Mesenteric fat pad (tissue), 1 donor: ENCODE data around the gene TSC1. TPM values are rescaled to one million over a fixed set of nuclear protein-coding genes. Genes with fewer than 3 reads are reported as not detected.
A peak's percentile ranks its signal among the peaks of the same experiment; 100 is the strongest.

ENCODE experiments used
- DNase-seq: peaks from one replicate; pipeline ENCODE4 v3.0.0-alpha.2; 2020; ENCODE audit warnings: low spot score
- total RNA-seq: library from RNA; stranded (reverse); fragmentation: NEBNext Ultra II Directional; extraction: Animal tissue kit (Norgen Biotek cat#: 25700); gene quantifications from one replicate; pipeline ENCODE4 v1.2.1, GENCODE V29; 2021
- donor health status: DM: yes; HTN: yes; CAD: no.

The TSC1 gene
- total RNA-seq, 1 donor from 2014 or later, result 36.3 TPM

GRCh38 chr9:132894346-132894745, 50.1 kb downstream of the TSC1 start:
- DNase-seq, result no peak

DNA sequence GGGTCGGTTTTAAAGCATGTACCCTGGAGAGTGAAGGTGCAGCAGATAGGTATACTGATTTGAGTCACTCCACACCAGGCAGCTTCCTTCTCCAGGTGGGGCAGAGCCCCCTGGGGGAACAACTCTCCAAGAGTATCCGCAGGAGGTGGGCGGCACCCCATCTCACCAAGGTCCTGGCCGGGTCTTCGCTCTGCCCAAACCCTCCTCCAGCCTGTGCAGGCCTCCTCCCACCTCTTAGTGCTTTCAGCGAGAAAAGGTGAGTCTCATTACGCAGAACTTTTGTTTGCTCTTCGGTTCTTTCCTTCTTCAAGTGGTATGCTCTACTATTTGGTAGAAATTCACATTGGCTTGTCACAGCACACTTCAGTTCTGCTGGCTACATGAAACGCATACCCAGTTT, 52.0 kb downstream of the TSC1 start:
- DNase-seq, result no peak

DNA sequence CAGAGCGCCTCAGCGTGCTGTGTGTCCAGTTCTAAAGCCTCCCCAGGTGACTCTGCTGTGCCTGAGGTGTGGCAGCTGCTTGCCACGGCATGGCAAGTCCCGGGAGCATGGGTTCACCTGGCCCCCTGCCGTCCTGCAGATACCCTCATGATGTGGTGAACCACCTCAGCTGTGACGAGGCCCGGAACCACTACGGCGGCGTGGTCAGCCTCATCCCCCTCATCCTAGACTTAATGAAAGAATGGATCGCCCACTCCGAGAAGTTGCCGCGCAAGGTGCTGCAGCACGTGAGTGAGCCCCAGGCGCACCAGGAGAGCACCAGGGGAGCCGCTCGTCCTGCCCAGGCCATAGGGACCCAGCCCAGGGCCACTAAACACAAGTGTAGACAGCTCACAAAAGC, 56.3 kb downstream of the TSC1 start:
- no peak for DNase-seq

DNA sequence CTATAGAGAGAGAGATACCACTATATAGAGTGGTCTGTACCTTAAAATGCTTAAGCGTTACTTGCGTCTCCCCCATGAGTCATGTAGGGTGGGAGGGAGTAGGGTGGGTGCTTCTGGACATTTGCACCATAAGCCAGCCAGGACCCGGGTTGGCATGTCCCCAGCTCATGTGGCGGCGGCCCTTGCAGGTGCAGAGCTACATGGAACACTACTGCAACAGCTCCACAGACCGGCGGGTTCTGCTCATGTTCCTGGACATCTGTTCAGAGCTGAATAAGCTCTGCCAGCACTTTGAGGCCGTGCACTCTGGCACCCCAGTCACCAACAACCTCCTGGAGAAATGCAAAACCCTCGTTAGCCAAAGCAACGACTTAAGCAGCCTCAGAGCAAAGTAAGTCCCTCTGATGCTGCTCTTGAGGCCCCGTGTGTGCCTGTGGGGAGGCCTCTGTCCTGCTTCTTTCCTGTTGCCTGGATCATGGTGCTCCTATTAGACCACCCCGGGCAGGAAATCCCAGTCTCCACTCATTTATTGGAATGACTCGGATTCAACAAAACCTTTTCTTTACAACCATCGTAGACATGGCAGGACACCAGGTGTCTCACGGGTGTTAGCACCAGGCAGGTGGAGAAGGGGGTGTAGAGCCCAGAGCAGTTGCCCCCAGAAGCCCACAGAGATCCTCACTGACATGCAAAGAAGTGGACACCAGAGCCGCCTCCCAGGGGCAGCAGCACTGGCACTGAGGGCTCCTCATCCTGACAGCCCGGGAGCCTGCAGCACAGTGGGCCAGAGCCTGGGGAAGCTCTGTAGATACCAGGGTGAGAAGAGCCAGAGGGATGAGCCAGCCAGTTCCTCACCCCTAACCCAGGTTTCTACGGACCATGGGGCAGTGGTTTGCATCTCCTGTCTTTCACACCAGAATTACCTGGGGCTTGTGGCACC, 57.0 kb downstream of the TSC1 start:
- no peak for DNase-seq

DNA sequence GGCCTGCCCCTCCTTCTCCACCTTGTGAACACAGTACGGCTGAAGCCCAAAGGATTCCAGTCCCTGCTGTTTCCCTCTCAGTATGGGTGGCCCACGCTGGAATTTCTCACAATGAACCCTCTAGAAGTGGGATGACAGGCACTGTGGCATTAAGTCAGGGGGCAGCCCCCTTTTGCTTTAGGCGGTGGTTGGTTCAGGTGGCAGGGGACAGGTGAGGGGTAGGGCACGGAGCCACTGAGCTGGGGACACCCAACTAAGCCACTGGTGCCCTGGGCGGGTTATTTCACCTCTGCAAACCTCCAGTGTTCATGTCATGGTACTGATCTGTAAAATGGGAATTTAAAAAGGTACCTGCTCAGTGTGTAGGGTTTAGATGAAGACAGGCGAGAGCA, 58.1 kb downstream of the TSC1 start:
- DNase-seq, result no peak

DNA sequence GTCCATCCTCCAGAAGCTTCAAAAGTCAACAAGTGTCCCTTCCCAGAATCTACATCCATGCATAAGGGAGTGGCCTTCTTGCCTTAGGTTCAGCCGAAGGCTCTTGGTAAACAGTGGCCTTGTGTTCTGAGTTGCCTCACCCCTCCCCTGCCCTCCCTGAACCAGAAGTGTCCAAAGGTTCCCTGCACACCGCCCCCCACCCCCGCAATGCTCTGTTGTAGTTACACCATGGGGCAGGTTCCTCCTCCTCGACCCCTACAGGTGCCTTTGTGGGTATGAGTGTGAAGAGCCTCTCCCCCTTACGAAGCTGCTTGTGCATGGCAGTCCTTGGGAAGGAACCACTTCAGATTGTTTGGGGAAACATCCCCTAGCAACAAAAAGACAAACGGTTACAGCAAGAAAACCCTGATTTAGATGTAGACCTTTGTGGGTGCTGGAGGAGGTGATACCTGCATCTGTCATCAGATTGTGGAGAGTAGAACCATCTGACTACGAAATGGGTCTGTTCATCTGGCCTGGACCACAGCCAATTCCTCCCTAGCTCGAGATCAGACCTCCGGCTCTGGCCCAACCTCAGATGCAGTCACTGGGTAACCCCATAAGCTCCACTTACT, 58.6 kb downstream of the TSC1 start:
- no peak for DNase-seq

DNA sequence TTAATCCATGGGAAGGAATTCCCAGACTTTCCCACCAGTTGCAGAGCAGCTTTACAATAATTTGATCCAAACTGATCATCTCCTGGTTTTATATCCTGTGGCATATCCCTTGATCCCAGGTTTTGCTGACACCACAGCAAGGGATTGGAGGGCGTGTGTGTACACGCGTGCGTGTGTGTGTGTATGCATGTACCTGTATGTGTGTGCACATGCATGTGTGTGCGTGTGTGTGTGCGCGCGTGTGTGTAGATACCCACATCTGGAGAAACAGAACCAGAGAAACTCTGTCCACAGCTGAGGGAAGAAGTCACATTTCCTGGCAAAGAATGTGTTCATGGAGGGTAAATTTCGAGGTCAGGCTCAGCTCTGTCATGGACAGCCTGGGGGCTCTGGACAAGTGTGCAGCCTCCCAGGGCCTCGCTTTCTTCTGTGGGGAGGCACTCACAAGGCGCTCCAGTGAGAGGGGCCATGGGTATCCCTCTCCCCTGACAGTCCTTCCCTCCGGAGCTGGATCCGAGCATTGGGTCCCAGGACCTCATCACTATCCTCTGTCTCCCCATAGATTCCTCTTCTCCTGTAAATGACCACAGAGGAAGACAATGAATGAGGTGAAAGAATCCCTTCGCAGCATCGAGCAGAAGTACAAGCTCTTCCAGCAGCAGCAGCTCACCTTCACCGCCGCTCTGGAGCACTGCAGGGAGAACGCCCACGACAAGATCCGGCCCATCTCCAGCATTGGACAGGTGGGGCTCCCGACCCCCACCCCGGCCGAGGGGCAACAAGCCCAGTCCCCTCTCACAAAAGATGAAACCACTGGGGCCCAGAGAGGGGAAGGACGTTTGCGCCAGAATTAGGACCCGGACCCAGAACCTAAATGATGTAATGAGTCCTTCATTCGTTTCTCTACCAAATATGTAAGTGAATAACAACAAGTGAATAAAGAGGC, 60.8 kb downstream of the TSC1 start:
- DNase-seq, result no peak

GRCh38 chr9:132882616-132883015, 61.8 kb downstream of the TSC1 start:
- no peak for DNase-seq

DNA sequence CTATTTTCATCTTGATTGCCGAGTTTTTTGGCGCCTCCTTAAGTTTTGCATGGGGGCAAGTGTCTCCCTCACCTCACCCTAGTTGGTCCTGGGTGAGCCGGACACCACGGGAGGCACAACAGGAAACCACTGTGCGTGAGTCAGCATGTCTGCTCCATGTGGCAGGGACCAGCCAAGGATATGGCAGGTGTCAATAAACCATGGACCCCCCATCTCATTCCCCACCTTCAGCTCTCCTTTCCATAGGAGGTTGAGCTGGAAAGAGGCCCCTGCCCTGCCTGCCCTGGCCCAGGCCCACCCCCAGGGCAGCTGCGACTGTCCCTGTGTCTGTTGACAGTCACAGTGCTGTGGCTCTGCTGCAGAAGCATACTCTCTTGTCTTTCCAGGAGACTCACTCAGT, 62.6 kb downstream of the TSC1 start:
- DNase-seq, result no peak

DNA sequence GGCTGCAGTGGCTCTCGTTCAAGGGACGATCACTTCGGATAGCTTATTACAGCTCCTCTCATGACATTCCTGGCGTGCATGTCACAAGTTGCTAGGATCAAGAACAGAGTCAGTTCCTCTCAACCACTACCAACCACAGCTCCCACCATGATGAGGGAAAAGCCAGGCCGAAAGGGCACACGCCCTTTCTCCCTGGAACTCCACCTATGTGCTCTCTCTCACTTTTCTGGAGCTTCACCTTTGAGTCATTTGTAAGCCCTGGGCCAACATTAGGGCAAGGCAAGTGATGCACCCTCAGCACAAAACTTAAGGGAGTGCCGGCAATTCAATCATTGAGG, 64.1 kb downstream of the TSC1 start:
- no peak for DNase-seq

DNA sequence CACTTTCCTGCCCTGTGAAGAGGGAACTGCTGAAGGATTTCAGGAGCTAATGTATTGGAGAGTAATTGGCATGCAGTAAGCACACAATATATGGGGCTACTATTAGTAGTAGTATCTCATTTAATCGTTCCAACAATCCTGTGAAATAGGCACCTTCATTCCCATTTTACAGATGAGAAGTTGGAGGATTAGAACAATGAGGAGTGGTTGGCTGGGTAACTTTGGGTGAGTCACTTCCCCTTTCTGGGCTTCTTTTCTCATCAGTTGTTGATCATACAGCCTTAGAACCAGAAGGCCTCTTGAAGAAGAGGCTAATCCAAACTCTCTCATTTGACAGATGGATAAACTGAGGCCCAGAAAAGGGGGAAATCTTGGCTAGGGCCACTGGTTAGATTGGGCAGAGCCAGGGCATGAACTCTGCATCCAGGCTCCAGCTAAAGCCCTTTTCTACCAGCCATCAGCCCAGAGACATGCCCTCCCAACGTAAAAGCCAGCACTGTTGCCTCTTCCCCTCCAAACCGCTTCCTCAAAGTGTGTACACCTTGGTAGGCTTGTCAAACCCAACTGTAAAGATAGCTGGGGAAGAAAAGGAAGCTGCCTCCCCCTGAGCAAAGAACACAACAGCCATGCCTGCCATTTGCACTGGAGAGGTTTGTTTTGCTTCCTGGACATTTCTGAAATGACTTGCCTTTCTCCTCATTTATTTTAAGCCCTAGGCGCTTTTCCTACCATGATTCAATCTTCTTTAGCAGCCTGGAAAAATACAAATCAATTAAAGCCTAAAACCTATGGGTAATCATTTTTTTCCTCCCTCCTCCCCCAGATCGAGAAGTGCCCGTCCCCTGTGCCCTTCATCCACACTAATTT, 64.7 kb downstream of the TSC1 start:
- no peak for DNase-seq

- DNase-seq, result no peak
These were observed 65.5 kb downstream of the TSC1 start, which contains the start of gene SPACA9 for GRCh38 chr9:132878695-132879456. Gene SPACA9 (plus strand): TSS chr9:132878898. CDS start chr9:132883948, 5,050 bp downstream.

GRCh38 chr9:132877824-132878694, 66.4 kb downstream of the TSC1 start, which contains the start of gene AK8:
Gene AK8 (minus strand): TSS chr9:132878284. CDS start chr9:132878255, 29 bp downstream.
- peak; percentile 92 for DNase-seq

- no peak for DNase-seq
These were observed 67.0 kb downstream of the TSC1 start for GRCh38 chr9:132877458-132877823.

DNA sequence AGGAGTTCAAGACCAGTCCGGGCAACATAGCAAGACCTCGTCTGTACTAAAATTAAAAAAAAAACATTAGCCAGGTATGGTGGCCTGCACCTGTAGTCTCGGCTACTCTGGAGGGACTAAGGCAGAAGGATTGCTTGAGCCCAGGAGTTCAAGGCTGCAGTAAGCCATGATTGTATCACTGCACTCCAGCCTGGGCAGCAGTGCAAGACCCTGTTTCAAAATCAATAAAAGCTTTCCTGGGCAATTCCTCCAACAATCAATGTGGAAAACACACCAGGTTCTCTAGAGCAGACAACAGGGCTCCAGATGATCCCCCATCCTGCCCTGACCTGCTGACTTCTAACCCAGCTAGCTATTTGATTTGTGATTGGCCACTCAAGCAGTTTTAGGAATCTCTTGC, 67.6 kb downstream of the TSC1 start:
- DNase-seq, result no peak

- no peak for DNase-seq
These were observed 69.3 kb downstream of the TSC1 start for GRCh38 chr9:132875159-132875558.

GRCh38 chr9:132873403-132873802, 71.0 kb downstream of the TSC1 start:
- DNase-seq, result no peak

GRCh38 chr9:132869266-132869665, 75.2 kb downstream of the TSC1 start:
- DNase-seq, result no peak

- no peak for DNase-seq
These were observed 77.5 kb downstream of the TSC1 start for GRCh38 chr9:132866898-132867297.
